GM23338 (cell line): ENCODE data around the gene POC1B. TPM values are rescaled to one million over a fixed set of nuclear protein-coding genes. Genes with fewer than 3 reads are reported as not detected.

Source experiments
- ATAC-seq: fragments of 200-7000 bp; cut with Tn5 transposase; 3 replicates; pipeline ENCODE4 v1.9.1; 2020
- DNase-seq: peaks from one replicate; pipeline ENCODE4 v3.0.0-alpha.2; 2015; ENCODE audit warnings: low spot score
- H2AFZ ChIP-seq: fragments of 200-600 bp; sonication (generic); 2 replicates; pipeline ENCODE4 v1.8.0; 2016; ENCODE audit warnings: antibody characterized with exemption, mild to moderate bottlenecking, moderate library complexity
- H3F3A ChIP-seq: fragments of 200-600 bp; sonication (generic); replicated peaks from 2 replicates; pipeline ENCODE4 v1.8.0; 2017; ENCODE audit warnings: antibody characterized with exemption, mixed run types, low read depth
- H3K27ac ChIP-seq: fragments of 200-600 bp; sonication (generic); 2 replicates; pipeline ENCODE4 v1.6.1; 2016; ENCODE audit warnings: low read depth
- H3K27me3 ChIP-seq: fragments of 200-600 bp; sonication (generic); 2 replicates; pipeline ENCODE4 v1.8.0; 2016; ENCODE audit warnings: mild to moderate bottlenecking, mixed run types, moderate library complexity; ENCODE audit not compliant: insufficient read depth
- H3K36me3 ChIP-seq: fragments of 200-600 bp; sonication (generic); 2 replicates; pipeline ENCODE4 v1.8.0; 2016; ENCODE audit warnings: mild to moderate bottlenecking; ENCODE audit not compliant: insufficient read depth
- H3K4me1 ChIP-seq: fragments of 200-600 bp; sonication (generic); 2 replicates; pipeline ENCODE4 v1.8.0; 2016; ENCODE audit warnings: mild to moderate bottlenecking, moderate library complexity; ENCODE audit not compliant: insufficient read depth
- H3K4me2 ChIP-seq: fragments of 200-600 bp; sonication (generic); 2 replicates; pipeline ENCODE4 v1.7.1; 2017; ENCODE audit warnings: mixed run types
- H3K4me3 ChIP-seq: fragments of 200-600 bp; sonication (generic); 2 replicates; pipeline ENCODE4 v1.6.1; 2016; ENCODE audit warnings: mixed run types
- H3K79me2 ChIP-seq: fragments of 200-600 bp; sonication (generic); replicated peaks from 2 replicates; pipeline ENCODE4 v1.8.0; 2017; ENCODE audit warnings: mild to moderate bottlenecking; ENCODE audit not compliant: insufficient read depth
- H3K9me2 ChIP-seq: fragments of 200-600 bp; sonication (generic); 2 replicates; pipeline ENCODE4 v1.8.0; 2017; ENCODE audit not compliant: insufficient read depth
- H4K20me1 ChIP-seq: fragments of 200-600 bp; sonication (generic); replicated peaks from 2 replicates; pipeline ENCODE4 v1.8.0; 2017; ENCODE audit warnings: mild to moderate bottlenecking; ENCODE audit not compliant: insufficient read depth
- H3K27ac Mint-ChIP-seq: 2 replicates; pipeline ENCODE4 v1.8.0; 2020; ENCODE audit warnings: inconsistent platforms, mild to moderate bottlenecking, moderate library complexity, mixed read lengths
- H3K27me3 Mint-ChIP-seq: 3 replicates; pipeline ENCODE4 v1.8.0; 2022; ENCODE audit warnings: low read depth, mild to moderate bottlenecking, moderate library complexity, mixed read lengths, inconsistent platforms; ENCODE audit not compliant: insufficient read depth, poor library complexity
- H3K36me3 Mint-ChIP-seq: 3 replicates; pipeline ENCODE4 v1.8.0; 2021; ENCODE audit warnings: low read depth, mild to moderate bottlenecking, inconsistent platforms, moderate library complexity, mixed read lengths
- H3K4me1 Mint-ChIP-seq: 3 replicates; pipeline ENCODE4 v1.8.0; 2020; ENCODE audit warnings: mild to moderate bottlenecking, inconsistent platforms, mixed read lengths
- H3K4me3 Mint-ChIP-seq: 3 replicates; pipeline ENCODE4 v1.8.0; 2021; ENCODE audit warnings: moderate library complexity, mild to moderate bottlenecking, inconsistent platforms, mixed read lengths
- H3K9me3 Mint-ChIP-seq: 3 replicates; pipeline ENCODE4 v1.8.0; 2020; ENCODE audit warnings: moderate library complexity, mild to moderate bottlenecking, inconsistent platforms, mixed read lengths
- CREB1 ChIP-seq: fragments of 250-450 bp; sonication (Bioruptor Pico); IDR thresholded peaks from 2 replicates; pipeline ENCODE4 v1.5.0; 2020; ENCODE audit warnings: low read depth, mild to moderate bottlenecking, moderate library complexity
- EZH2 ChIP-seq: fragments of 200-600 bp; sonication (generic); IDR thresholded peaks from one replicate; pipeline ENCODE4 v1.8.0; 2017; ENCODE audit warnings: antibody characterized with exemption, mild to moderate bottlenecking, low read depth; ENCODE audit not compliant: unreplicated experiment
- EZH2phosphoT487 ChIP-seq: fragments of 200-600 bp; sonication (generic); IDR thresholded peaks from one replicate; pipeline ENCODE4 v1.8.1; 2018; ENCODE audit warnings: antibody characterized with exemption; ENCODE audit not compliant: unreplicated experiment
- JUNB ChIP-seq: IDR thresholded peaks from one replicate; pipeline ENCODE4 v1.6.1; 2016; ENCODE audit warnings: antibody characterized with exemption; ENCODE audit not compliant: unreplicated experiment
- NANOG ChIP-seq: IDR thresholded peaks from 2 replicates; pipeline ENCODE4 v1.6.1; 2016; ENCODE audit warnings: antibody characterized with exemption, borderline replicate concordance
- POLR2AphosphoS5 ChIP-seq: IDR thresholded peaks from 2 replicates; pipeline ENCODE4 v1.6.1; 2016; ENCODE audit warnings: antibody characterized with exemption, low read depth
- STAT1 ChIP-seq: IDR thresholded peaks from one replicate; pipeline ENCODE4 v1.6.1; 2016; ENCODE audit warnings: antibody characterized with exemption; ENCODE audit not compliant: unreplicated experiment
- ZNF114 ChIP-seq: fragments of 250-450 bp; sonication (Bioruptor Pico); IDR thresholded peaks from 2 replicates; pipeline ENCODE4 v1.5.0; 2020; ENCODE audit warnings: mild to moderate bottlenecking, moderate library complexity
- ZNF331 ChIP-seq: fragments of 250-450 bp; sonication (Bioruptor Pico); IDR thresholded peaks from 2 replicates; pipeline ENCODE4 v1.5.0; 2020; ENCODE audit warnings: low read depth, mild to moderate bottlenecking, moderate library complexity
- ZNF462 ChIP-seq: fragments of 250-450 bp; sonication (Bioruptor Pico); IDR thresholded peaks from 2 replicates; pipeline ENCODE4 v1.5.0; 2020; ENCODE audit warnings: mild to moderate bottlenecking, moderate library complexity
- polyA plus RNA-seq: library from polyadenylated mRNA; unstranded; fragments of >200 nt; fragmentation: Nextera tagmentation; extraction: Ambion mirVana; gene quantifications from 2 replicates; pipeline ENCODE4 v1.2.1, GENCODE V29; 2016
- total RNA-seq: library from RNA; depleted of rRNA; stranded (reverse); fragments of >200 nt; shearing (Covaris generic); gene quantifications from 2 replicates; pipeline ENCODE4 v1.2.3, GENCODE V29; 2014
- TF ChIP-seq, protein P1 (sequence below), 2 experiments: fragments of 200-600 bp in 1 of 2; sonication (generic) in 1 of 2; conservative IDR thresholded peaks; 2 replicates each; pipeline versions ENCODE4 v1.5.1 to v1.6.1; 2016 to 2017; ENCODE audit warnings: antibody characterized with exemption in 2 of 2, low read depth in 2 of 2, mild to moderate bottlenecking in 2 of 2, moderate library complexity in 1 of 2
- TF ChIP-seq, protein P2 (sequence below): IDR thresholded peaks from 2 replicates; pipeline ENCODE4 v1.6.1; 2016; ENCODE audit warnings: antibody characterized with exemption
- TF ChIP-seq, protein P3 (sequence below): IDR thresholded peaks from one replicate; pipeline ENCODE4 v1.6.1; 2018; ENCODE audit warnings: antibody characterized with exemption; ENCODE audit not compliant: unreplicated experiment

Gene POC1B
- total and polyA plus RNA-seq, 2 experiments from 2014 or later: 11.8 to 17.5 TPM

DNA sequence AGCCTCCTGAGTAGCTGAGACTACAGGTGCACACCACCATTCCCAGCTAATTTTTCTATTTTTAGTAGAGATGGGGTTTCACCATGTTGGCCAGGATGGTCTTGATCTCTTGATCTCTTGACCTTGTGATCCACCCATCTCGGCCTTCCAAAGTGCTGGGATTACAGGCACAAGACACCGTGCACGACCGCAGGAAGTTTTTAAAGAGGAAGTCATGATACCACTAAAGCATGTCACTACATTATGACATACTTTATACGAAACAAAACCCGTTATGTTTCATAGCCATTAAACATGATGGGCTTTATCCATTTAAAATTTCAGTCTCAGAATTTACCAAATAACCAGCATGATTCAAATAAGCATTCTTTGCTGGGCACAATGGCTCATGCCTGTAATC lies 89.8 kb downstream of the POC1B start:
- no peaks in the 10 kb centered on the region for H3K27me3 ChIP-seq
- TF ChIP-seq JUNB (no peak), ZNF331 (CRISPR knock-in tag) (no peak), NANOG (no peak), ZNF462 (CRISPR knock-in tag) (no peak), ZNF114 (no peak), EZH2phosphoT487 (no peak), CREB1 (no peak), EZH2 (no peak), POLR2AphosphoS5 (no peak), STAT1 (no peak)
- TF ChIP-seq, protein P1, sequence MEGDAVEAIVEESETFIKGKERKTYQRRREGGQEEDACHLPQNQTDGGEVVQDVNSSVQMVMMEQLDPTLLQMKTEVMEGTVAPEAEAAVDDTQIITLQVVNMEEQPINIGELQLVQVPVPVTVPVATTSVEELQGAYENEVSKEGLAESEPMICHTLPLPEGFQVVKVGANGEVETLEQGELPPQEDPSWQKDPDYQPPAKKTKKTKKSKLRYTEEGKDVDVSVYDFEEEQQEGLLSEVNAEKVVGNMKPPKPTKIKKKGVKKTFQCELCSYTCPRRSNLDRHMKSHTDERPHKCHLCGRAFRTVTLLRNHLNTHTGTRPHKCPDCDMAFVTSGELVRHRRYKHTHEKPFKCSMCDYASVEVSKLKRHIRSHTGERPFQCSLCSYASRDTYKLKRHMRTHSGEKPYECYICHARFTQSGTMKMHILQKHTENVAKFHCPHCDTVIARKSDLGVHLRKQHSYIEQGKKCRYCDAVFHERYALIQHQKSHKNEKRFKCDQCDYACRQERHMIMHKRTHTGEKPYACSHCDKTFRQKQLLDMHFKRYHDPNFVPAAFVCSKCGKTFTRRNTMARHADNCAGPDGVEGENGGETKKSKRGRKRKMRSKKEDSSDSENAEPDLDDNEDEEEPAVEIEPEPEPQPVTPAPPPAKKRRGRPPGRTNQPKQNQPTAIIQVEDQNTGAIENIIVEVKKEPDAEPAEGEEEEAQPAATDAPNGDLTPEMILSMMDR (conservative IDR thresholded peaks at IDR 0.05; ENCODE audit: low read depth in 2 of 2): no peak
- TF ChIP-seq, protein P2, sequence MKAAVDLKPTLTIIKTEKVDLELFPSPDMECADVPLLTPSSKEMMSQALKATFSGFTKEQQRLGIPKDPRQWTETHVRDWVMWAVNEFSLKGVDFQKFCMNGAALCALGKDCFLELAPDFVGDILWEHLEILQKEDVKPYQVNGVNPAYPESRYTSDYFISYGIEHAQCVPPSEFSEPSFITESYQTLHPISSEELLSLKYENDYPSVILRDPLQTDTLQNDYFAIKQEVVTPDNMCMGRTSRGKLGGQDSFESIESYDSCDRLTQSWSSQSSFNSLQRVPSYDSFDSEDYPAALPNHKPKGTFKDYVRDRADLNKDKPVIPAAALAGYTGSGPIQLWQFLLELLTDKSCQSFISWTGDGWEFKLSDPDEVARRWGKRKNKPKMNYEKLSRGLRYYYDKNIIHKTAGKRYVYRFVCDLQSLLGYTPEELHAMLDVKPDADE: no peak
- TF ChIP-seq, protein P3, sequence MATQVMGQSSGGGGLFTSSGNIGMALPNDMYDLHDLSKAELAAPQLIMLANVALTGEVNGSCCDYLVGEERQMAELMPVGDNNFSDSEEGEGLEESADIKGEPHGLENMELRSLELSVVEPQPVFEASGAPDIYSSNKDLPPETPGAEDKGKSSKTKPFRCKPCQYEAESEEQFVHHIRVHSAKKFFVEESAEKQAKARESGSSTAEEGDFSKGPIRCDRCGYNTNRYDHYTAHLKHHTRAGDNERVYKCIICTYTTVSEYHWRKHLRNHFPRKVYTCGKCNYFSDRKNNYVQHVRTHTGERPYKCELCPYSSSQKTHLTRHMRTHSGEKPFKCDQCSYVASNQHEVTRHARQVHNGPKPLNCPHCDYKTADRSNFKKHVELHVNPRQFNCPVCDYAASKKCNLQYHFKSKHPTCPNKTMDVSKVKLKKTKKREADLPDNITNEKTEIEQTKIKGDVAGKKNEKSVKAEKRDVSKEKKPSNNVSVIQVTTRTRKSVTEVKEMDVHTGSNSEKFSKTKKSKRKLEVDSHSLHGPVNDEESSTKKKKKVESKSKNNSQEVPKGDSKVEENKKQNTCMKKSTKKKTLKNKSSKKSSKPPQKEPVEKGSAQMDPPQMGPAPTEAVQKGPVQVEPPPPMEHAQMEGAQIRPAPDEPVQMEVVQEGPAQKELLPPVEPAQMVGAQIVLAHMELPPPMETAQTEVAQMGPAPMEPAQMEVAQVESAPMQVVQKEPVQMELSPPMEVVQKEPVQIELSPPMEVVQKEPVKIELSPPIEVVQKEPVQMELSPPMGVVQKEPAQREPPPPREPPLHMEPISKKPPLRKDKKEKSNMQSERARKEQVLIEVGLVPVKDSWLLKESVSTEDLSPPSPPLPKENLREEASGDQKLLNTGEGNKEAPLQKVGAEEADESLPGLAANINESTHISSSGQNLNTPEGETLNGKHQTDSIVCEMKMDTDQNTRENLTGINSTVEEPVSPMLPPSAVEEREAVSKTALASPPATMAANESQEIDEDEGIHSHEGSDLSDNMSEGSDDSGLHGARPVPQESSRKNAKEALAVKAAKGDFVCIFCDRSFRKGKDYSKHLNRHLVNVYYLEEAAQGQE: no peak
- no peaks in the 10 kb centered on the region for H3K9me2 ChIP-seq
- no peak overlapping the region for H2AFZ ChIP-seq
- H3K36me3 Mint-ChIP-seq: peaks cover 30% of the 10 kb centered on the region
- no peak overlapping the region for H3K4me3 ChIP-seq
- H3K4me1 ChIP-seq: no peaks in the 10 kb centered on the region
- no peak overlapping the region for H3K4me2 ChIP-seq
- DNase-seq (no peak), ATAC-seq (no peak)
- H3K36me3 ChIP-seq: no peaks in the 10 kb centered on the region
- no peak overlapping the region for H3K27ac ChIP-seq
- H3F3A ChIP-seq: no peaks in the 10 kb centered on the region
- H4K20me1 ChIP-seq: no peaks in the 10 kb centered on the region
- H3K9me3 Mint-ChIP-seq: peaks cover 21% of the 10 kb centered on the region
- no peaks in the 10 kb centered on the region for H3K27me3 Mint-ChIP-seq
- no peaks in the 10 kb centered on the region for H3K79me2 ChIP-seq
- no peaks in the 10 kb centered on the region for H3K4me1 Mint-ChIP-seq
- no peak overlapping the region for H3K27ac Mint-ChIP-seq
- no peak overlapping the region for H3K4me3 Mint-ChIP-seq
